Fibroblast of gingiva (primary cell): Measurements from ENCODE around the gene IL15RA.
"Not testable (repeated sequence)": the region's sequence is repeated elsewhere in the genome, so short reads cannot be mapped to it uniquely, and the experiment has no call there.

Experiments used
- DNase-seq: peaks from one replicate; pipeline ENCODE4 v3.0.0-alpha.2; 2011; ENCODE audit warnings: low read depth

IL15RA gene

GRCh38 chr10:5921746-5922145, 55.6 kb downstream of the IL15RA start:
- DNase-seq = no peak

- DNase-seq = no peak
These were observed 57.8 kb downstream of the IL15RA start for GRCh38 chr10:5919568-5919967.

- no peak for DNase-seq
These were observed 58.6 kb downstream of the IL15RA start for GRCh38 chr10:5918763-5919162.

DNA sequence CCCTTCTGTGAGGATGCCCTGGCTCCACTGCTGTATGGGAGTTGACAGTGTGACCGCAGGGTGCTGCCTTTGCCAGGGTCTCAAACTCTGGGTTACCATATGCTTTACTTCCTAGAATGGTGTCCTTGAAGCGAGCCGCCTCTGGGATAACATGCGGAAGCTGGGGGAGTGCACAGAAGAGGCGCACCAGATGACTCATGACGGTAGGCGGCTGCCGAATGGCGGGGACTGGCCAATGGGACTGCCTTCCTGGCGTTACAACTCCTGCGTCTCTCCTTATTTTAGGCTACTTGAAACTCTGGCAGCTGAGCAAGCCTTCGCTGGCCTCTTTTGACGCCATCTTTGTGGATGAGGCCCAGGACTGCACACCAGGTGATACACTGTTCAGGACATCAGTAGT, 60.0 kb downstream of the IL15RA start:
- DNase-seq = no peak

- no peak for DNase-seq
These were observed 61.9 kb downstream of the IL15RA start for GRCh38 chr10:5915451-5915850.

GRCh38 chr10:5913736-5914135, 63.6 kb downstream of the IL15RA start:
- DNase-seq = no peak

DNA sequence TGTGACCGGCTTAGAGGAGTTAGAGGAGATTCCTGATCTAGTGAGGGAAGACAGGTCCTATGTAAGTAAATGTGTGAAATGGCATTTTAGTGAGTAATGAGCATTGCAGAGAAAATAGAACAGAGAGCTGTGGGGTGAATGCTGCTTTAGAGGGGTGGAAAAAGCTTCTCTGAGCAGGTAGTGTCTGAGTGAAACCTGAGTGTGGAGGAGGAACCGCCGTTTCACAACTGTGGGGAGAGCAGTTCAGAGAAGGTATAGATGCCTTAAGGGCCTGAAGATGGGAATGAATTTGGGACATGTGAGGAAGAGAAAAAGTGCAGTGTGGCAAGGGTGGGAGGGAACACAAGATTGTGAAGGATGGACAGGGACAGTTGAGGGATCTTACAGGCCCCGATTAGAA, 65.7 kb downstream of the IL15RA start:
- DNase-seq = no peak

DNA sequence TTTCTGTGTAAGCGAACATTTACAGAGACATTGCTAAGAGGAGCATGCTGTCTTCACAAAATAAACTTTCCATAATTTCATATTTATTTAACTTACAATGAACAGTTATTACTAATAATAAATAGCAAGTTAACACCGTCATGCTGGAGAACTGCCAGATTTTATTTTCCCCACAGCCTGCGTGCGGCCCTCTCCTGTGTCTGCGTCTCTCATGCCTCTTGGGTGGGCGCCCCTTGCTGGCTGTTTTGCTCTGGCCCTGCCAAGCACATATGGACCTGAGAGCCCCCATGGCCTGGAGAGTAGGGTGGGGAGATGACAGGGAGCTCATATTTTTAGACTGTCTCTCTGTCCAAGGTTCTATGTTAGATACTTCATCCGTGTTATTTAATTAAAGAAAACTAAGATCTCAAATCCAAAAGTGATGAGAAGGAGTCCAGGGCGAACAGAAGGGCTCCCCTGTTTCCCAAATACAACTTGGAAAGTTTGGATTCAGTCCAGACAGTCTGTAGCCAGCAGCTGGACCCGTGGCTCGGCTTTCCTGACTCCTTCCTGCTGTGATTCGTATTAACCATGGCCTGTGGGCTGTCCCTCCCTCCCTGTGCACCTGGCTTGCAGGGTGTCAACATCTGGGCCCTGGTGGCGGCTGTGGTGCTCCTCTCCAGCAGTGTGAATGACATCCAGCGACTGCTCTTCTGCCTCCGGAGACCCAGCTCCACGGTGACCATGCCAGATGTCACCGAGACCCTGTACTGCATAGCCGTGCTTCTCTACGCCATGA, 66.8 kb downstream of the IL15RA start:
- DNase-seq = no peak

DNA sequence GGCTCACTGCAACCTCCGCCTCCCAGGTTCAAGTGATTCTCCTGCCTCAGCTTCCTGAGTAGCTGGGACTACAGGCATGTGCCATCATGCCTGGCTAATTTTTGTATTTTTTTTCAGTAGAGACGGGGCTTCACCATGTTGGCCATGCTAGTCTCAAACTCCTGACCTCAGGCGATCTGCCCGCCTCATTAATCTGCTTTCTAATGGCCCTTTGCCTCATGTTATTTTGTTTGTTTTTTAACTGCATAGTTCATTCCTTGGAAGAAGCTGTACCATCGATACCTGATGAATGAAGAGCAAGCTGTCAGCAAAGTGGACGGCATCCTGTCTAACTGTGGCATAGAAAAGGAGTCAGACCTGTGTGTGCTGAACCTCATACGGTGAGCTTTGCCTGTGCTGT, 68.7 kb downstream of the IL15RA start:
- not testable (repeated sequence) for DNase-seq

GRCh38 chr10:5906651-5907050, 70.7 kb downstream of the IL15RA start:
- DNase-seq = no peak

- no peak for DNase-seq
These were observed 71.4 kb downstream of the IL15RA start for GRCh38 chr10:5905854-5906507.

DNA sequence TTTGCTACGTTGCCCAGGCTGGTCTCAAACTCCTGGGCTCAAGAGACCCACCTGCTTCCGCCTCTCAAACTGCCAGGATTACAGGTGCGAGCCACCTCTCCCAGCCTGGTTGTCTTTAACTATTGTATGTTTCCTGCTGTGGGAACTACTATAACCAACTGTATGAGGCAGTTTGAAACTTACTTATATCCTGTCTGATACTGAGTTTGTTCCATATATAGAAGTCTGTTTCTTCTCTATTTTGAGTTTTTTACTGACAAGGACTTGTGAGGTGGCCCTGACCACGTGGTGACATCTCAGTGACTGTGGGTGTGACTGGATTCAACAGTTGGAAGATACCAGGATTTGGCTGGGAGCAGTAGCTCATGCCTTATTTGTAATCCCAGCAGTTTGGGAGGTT, 73.1 kb downstream of the IL15RA start:
- no peak for DNase-seq

GRCh38 chr10:5903563-5903962, 73.8 kb downstream of the IL15RA start:
- no peak for DNase-seq

- no peak for DNase-seq
These were observed 74.7 kb downstream of the IL15RA start for GRCh38 chr10:5902511-5903274.
